Amygdala (tissue), 56 donors: ENCODE measurements around the gene PCK2.
A peak's percentile ranks its signal among the peaks of the same experiment; 100 is the strongest.

Experiments used
- DNase-seq, 56 donors: peaks; one replicate each; lab custom pipeline; 2025; lab: John Stamatoyannopoulos, UW

PCK2 gene

GRCh38 chr14:24132061-24132685 is 38.1 kb downstream of the PCK2 start:
- DNase-seq: no peak

GRCh38 chr14:24132976-24133375 is 38.9 kb downstream of the PCK2 start:
- DNase-seq: no peak

DNA sequence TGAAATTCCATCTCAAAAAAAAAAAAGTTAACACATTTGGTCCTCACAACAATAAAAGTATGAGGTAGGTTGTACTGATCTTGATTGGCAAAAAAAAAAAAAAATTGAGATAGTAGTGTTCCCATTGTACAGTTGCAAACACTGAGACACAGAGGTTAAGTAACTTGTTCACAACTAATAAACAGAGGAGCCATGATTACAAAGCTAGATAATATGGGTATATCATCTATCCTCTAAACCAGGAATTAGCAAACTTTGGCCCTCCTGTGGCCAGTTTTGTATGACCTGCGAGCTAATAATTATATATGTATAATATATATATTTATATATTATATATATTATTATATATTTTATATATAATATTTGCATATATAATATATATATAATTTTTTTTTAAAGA is 39.6 kb downstream of the PCK2 start:
- no peak for DNase-seq

DNA sequence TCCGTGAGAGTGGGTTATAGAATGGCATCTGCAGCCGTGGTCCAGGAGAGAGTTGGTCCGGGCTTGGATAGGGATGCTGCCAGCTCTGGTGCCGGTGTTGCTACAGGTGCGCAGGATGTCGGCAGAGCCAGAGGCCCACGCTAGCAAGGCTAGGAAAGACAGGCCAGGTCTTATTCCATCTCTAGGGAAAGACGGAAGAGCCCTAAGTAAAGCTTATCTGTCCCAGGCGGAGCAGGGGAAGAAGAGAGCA is 41.4 kb downstream of the PCK2 start:
- peak in 1 of 56 donors; percentile 38 for DNase-seq

GRCh38 chr14:24135834-24136683 is 41.9 kb downstream of the PCK2 start, which contains the start of gene PSME1:
Gene PSME1 (plus strand): TSS chr14:24136194. CDS start chr14:24136263, 69 bp downstream.
- DNase-seq: peak; percentile 30 to 95 (median 85)

DNA sequence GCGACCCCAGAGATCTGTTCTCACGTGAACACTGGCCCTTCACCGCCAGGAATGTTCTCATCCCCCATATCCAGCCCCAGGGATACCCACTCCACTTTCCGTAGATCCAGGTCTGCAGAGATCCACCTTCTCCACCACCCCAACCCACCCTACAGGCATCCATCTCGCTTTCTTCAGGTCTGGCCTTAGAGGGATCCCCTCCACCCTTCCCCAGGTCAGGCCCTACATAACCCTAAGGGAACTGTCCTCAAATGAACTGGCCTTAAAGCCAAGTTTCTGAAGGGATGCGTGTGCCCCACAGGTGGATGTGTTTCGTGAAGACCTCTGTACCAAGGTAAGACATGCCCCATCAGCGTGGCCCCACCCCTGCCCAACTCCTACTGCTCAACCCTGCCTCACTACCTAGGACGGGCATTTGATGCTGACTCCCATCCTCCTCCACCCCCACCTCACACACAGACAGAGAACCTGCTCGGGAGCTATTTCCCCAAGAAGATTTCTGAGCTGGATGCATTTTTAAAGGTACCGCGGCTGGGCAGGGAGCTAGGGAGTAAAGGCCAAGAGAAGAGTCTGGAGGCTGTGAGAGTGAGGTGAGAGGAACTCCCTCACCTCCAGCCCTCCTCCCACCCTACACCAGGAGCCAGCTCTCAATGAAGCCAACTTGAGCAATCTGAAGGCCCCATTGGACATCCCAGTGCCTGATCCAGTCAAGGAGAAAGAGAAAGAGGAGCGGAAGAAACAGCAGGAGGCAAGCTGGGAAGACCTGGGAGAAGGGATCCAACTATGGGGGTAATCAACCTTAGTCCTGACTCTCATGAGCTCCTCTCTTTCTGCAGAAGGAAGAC is 42.8 kb downstream of the PCK2 start:
- no peak for DNase-seq

- DNase-seq: no peak
Observed at GRCh38 chr14:24137529-24138395, 43.7 kb downstream of the PCK2 start.

DNA sequence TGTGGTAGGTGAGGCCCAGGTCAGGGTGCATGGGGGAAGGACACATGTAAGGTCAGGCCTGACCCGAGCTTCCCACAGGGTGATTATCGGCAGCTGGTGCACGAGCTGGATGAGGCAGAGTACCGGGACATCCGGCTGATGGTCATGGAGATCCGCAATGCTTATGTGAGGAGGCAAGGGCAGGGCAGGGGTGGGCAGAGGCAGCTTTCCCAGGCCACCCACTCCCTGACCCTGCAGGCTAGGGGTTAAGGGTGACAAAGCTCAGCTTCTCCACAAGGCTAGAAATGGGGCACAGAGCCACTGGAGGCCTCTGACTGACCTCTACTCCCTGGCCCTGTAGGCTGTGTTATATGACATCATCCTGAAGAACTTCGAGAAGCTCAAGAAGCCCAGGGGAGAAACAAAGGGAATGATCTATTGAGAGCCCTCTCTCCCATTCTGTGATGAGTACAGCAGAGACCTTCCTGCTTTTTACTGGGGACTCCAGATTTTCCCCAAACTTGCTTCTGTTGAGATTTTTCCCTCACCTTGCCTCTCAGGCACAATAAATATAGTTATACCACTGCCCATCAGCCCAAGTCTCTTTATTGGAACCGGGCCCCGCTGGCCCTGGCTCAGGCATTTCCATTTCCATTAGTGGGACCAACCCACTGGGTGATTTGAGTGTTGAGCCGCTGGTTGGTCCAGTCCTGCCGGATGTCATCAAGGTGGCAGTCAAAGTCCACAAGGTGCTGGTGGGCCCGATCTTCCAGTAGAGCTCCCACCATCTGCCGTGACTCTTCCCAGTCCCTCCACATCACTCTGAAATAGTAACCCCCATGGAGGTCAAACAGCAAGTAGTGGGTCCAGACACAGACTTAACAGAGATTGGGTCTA is 44.5 kb downstream of the PCK2 start:
- DNase-seq: no peak

DNA sequence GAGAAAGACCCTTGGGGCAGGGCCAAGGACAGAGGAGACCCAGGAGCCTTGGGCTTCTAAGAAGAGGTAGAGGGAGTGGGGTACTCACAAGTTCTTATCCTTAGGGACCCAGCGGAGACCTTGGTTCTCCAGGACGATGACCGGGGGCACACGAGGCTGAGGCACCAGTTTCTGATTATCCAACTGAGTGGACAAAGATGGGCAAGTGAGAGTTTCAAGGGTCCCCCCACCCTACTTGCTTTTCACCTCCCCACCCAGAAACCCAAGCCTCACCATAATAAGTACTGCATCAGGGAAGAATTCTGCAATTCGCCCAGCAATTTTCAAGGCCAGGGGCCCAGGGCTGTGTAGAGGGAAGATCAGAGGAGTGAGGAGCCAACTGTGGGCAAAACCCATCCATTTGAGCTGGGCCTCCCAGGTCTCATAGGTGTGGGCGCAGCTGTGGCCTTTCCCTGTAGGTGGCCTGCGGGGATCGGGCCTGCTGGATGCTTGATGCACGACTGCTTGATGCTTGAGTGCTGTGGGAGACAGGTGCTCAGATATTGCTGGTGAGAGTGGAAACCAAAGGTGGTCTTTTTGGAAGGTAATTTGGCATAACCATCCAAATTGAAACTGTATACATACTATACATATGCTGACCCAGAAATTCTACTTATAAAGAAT is 45.3 kb downstream of the PCK2 start:
- no peak for DNase-seq

DNA sequence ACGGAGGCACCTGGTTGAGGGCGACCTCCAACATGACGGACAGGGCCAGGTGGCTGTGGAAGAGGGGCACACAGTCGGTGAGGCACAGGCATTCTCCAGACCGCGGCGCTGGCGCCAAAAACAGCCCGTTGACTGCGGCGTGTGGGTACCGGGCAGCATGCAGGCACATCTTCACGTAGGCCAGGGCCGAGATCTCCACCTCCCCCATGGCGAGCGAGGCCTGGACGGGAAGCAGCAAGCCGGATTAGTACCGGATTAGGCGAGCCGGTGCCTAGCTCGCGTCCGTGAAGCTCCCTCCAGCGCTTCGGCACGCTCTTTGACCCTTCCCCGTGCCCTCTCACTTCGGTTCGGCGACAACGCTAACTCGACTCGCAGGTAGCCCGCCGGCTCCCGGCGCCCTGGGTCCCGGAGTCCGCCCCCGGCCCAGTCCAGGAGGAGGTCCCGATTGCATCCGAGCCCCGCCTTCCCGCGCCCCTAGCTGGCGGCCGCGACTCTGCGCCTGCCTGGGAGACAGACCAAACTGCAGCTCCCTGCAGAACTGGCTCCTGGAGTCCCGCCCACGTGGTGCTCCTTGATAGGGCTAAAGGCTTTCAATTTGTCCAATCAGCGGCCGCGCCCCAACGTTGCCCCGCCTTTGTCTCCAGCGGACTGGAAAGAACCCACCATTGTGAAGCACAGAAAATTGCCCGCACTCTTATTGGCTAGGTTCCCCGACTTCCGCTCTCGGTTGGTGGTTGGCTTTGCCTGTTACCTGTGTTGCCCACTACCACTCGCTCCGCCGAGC is 47.2 kb downstream of the PCK2 start, which contains the start of gene EMC9:
EMC9 (minus strand) TSS at position 495 of the 784 bp plus-strand sequence; CDS start at position 208, 287 bp downstream.
- DNase-seq: peak; percentile 75 to 100 (median 99)

DNA sequence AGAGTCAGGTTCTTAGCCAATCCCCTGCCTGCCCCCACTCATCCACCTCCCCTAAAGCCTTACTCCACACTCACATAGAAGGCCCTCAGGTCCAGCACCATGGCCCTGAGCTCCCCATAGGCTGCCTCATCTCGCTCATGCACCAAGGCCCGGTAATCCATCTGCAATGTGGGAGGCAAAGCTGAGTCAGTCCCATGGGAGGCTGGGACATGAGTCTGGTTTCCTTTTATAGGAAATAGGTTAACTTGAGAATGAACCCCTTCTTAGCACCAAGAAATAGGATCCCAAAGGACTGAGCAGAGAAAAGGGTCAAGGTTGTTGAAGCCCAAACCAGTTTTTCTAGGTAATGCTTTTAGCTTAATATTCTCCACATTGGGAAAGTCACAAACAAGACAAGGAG is 49.4 kb downstream of the PCK2 start:
- no peak for DNase-seq

- no peak for DNase-seq
Observed at GRCh38 chr14:24144451-24144850, 50.3 kb downstream of the PCK2 start.

GRCh38 chr14:24145219-24145618 is 51.1 kb downstream of the PCK2 start:
- no peak for DNase-seq

DNA sequence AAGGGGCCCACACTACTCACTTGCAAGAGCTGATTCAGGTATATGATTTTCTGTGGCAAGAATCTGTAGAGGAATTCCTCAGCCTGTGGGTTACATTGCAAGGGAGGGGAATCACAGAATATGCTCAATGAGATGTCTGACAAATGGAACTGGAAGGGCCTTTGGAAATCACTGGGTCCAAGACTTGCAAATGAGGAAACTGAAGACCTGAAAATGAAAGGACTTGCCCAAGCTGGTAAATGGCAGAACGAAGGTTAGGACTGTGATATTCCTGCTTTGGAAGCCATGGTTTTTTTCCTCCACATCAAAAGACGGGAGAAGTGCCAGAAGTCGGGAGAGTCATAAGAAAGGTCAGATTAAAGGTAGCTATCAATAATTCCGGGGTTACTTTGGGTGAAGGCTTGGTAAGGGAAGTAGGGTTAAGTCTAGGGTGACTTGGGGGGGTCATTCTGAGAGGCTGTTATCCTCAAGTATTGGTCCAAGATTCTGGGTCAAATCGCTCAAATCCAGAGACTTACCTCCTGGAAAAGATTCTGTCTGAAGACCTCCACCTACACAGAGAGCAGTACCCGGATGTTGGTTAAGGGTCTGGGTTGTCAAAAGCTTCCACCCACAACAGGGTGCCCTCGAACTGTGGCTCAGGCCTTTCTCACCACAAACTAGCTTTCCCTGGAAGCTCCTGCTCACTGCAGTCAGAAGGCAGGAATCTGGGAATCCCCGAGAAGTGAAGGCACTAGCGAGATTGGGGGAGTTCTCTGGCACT is 51.8 kb downstream of the PCK2 start:
- no peak for DNase-seq

GRCh38 chr14:24146453-24146977 is 52.4 kb downstream of the PCK2 start, which contains the start of gene PSME2:
Gene PSME2 (minus strand): TSS chr14:24146610. CDS start chr14:24146581, 29 bp downstream.
- peak in 55 of 56 donors; percentile 48 to 92 (median 82) for DNase-seq

- DNase-seq: peak; percentile 73 to 99 (median 95)
Observed at GRCh38 chr14:24146978-24147760, 53.1 kb downstream of the PCK2 start, which contains the start of gene RNF31. Gene RNF31 (plus strand): TSS chr14:24147498. CDS start chr14:24147699, 201 bp downstream.
